K562 (cell line): ENCODE results near the gene KMT2A. TPM values are rescaled to one million over a fixed set of nuclear protein-coding genes. Genes with fewer than 3 reads are reported as not detected.

ENCODE experiments used
- ATAC-seq: fragments of 200-7000 bp; cut with Tn5 transposase; 3 replicates; pipeline ENCODE4 v1.9.1; 2020; ENCODE audit warnings: moderate library complexity
- BruUV-seq: library from RNA; stranded (reverse); fragments of 400-500 nt; replicated peaks from 2 replicates; lab custom pipeline; 2021; lab: Mats Ljungman, UMichigan
- CTCF ChIA-PET: fragments of 300-600 bp; formaldehyde crosslinking; extraction: SDS; loops from one replicate; lab custom pipeline; 2021; ENCODE audit warnings: low intra/inter-chr PET ratio; lab: Yijun Ruan, JAX
- POLR2A ChIA-PET: fragments of 300-600, 350-650 bp; sonication (Branson Sonifier 250); formaldehyde crosslinking; extraction: SDS; loops from one replicate; lab custom pipeline; 2021; ENCODE audit warnings: antibody characterized with exemption, inconsistent platforms; lab: Yijun Ruan, JAX
- DNase-seq, 4 experiments: peaks; one replicate each; pipeline versions ENCODE4 v3.0.0 to v3.0.0-alpha.2; 2011 to 2018; ENCODE audit warnings: low spot score in 3 of 4, mixed read lengths in 3 of 4; ENCODE audit errors: extremely low read depth in 1 of 4
- FAIRE-seq: peaks from 2 replicates; lab custom pipeline; 2011; peaks lifted over from hg19 to GRCh38; lab: Jason Lieb, UNC
- H2AFZ ChIP-seq: 2 replicates; pipeline ENCODE4 v1.6.0; 2011; ENCODE audit warnings: low read depth, low read length, control low read depth, inconsistent platforms
- H3K27ac ChIP-seq: fragments of 200-600 bp; 3 replicates; pipeline ENCODE4 v1.8.0; 2011; ENCODE audit warnings: low read depth, mild to moderate bottlenecking, control low read depth, inconsistent platforms, low read length, moderate library complexity, mixed read lengths; ENCODE audit errors: extremely low read depth
- H3K27me3 ChIP-seq, 2 experiments: fragments of 300-600 bp in 1 of 2; 2 replicates in 1 of 2; 3 replicates in 1 of 2; pipeline versions ENCODE4 v1.6.0 to v1.8.0; 2011; ENCODE audit warnings: inconsistent platforms in 2 of 2, low read length in 2 of 2, mild to moderate bottlenecking in 1 of 2, mixed read lengths in 1 of 2, moderate library complexity in 1 of 2; ENCODE audit not compliant: control insufficient read depth in 2 of 2, insufficient read depth in 2 of 2
- H3K36me3 ChIP-seq: fragments of 300-600 bp; 3 replicates; pipeline ENCODE4 v1.8.0; 2011; ENCODE audit warnings: mild to moderate bottlenecking, low read length, inconsistent platforms; ENCODE audit not compliant: control insufficient read depth, insufficient read depth
- H3K4me1 ChIP-seq, 2 experiments: fragments of 200-600 bp in 1 of 2; replicated peaks in 1 of 2; 2 replicates in 1 of 2; 3 replicates in 1 of 2; pipeline versions ENCODE4 v1.5.1 to v1.8.0; 2011; ENCODE audit warnings: inconsistent platforms in 2 of 2, low read length in 2 of 2, mild to moderate bottlenecking in 1 of 2, mixed read lengths in 1 of 2, moderate library complexity in 1 of 2; ENCODE audit not compliant: control insufficient read depth in 2 of 2, insufficient read depth in 2 of 2
- H3K4me2 ChIP-seq: 2 replicates; pipeline ENCODE4 v1.6.1; 2011; ENCODE audit warnings: low read length, control low read depth, inconsistent platforms, mixed read lengths; ENCODE audit not compliant: insufficient read depth
- H3K4me3 ChIP-seq: fragments of 200-600 bp; sonication (generic), shearing (Covaris generic); 2 replicates; pipeline ENCODE4 v1.5.1; 2016; ENCODE audit warnings: control low read depth, inconsistent platforms
- H3K79me2 ChIP-seq: fragments of 200-600 bp; 3 replicates; pipeline ENCODE4 v1.8.0; 2011; ENCODE audit warnings: low read length, inconsistent platforms; ENCODE audit not compliant: control insufficient read depth, insufficient read depth
- H3K9ac ChIP-seq, 2 experiments: 2 replicates each; pipeline versions ENCODE4 v1.6.0 to v1.6.1; 2011; ENCODE audit warnings: low read depth in 2 of 2, low read length in 2 of 2, control low read depth in 1 of 2, inconsistent platforms in 1 of 2, mild to moderate bottlenecking in 1 of 2, mixed read lengths in 1 of 2; ENCODE audit not compliant: insufficient read depth in 1 of 2
- H3K9me1 ChIP-seq: one replicate; pipeline ENCODE4 v1.6.0; 2011; ENCODE audit warnings: inconsistent platforms, mild to moderate bottlenecking, low read length, moderate library complexity; ENCODE audit not compliant: control insufficient read depth, insufficient read depth
- H3K9me3 ChIP-seq: replicated peaks from 2 replicates; pipeline ENCODE4 v1.5.1; 2011; ENCODE audit warnings: low read depth, low read length, inconsistent platforms; ENCODE audit not compliant: control insufficient read depth, insufficient read depth
- H4K20me1 ChIP-seq: replicated peaks from 2 replicates; pipeline ENCODE4 v1.6.1; 2011; ENCODE audit warnings: low read length, inconsistent platforms, mixed read lengths; ENCODE audit not compliant: control insufficient read depth, insufficient read depth
- ARHGAP35 ChIP-seq: fragments of 450-650 bp; IDR thresholded peaks from 2 replicates; pipeline ENCODE4 v1.6.1; 2018; ENCODE audit not compliant: partially characterized antibody
- BCOR ChIP-seq: fragments of 450-650 bp; IDR thresholded peaks from 2 replicates; pipeline ENCODE4 v1.6.1; 2016
- CAMTA2 ChIP-seq: fragments of 250-450 bp; sonication (Bioruptor Pico); conservative IDR thresholded peaks from 2 replicates; pipeline ENCODE4 v1.5.1; 2022
- CREB1 ChIP-seq, 2 experiments: sonication (generic) in 1 of 2; formaldehyde crosslinking in 1 of 2; IDR thresholded peaks; 2 replicates each; pipeline versions ENCODE4 v1.6.1 to v1.8.0; 2012 to 2022; ENCODE audit warnings: inconsistent platforms in 1 of 2, mild to moderate bottlenecking in 1 of 2, missing genetic modification reagents in 1 of 2, moderate library complexity in 1 of 2
- CTCF ChIP-seq, 3 experiments: IDR thresholded peaks in 2 of 3; conservative IDR thresholded peaks in 1 of 3; 2 replicates each; pipeline ENCODE4 v1.5.1; 2011 to 2012; ENCODE audit warnings: low read length in 3 of 3, mild to moderate bottlenecking in 3 of 3, control low read depth in 2 of 3, improper control_type of control experiment in 1 of 3, inconsistent platforms in 1 of 3, low read depth in 1 of 3, mixed read lengths in 1 of 3, moderate library complexity in 1 of 3; ENCODE audit not compliant: insufficient read depth in 2 of 3
- ELF1 ChIP-seq: fragments of 200-800 bp; sonication (Bioruptor generic); IDR thresholded peaks from 2 replicates; pipeline ENCODE4 v1.6.1; 2016; ENCODE audit warnings: missing genetic modification characterization, missing compliant biosample characterization
- FOXA3 ChIP-seq, 2 experiments: fragments of 450-650 bp in 1 of 2; sonication (generic) in 1 of 2; formaldehyde crosslinking; IDR thresholded peaks in 1 of 2; conservative IDR thresholded peaks in 1 of 2; 2 replicates each; pipeline versions ENCODE4 v1.4.0 to v1.8.0; 2020 to 2022; ENCODE audit warnings: mild to moderate bottlenecking in 2 of 2, missing genetic modification reagents in 1 of 2
- KLF16 ChIP-seq: IDR thresholded peaks from 2 replicates; pipeline ENCODE4 v1.6.1; 2016; ENCODE audit warnings: antibody characterized with exemption
- LEF1 ChIP-seq: fragments of 450-650 bp; IDR thresholded peaks from 2 replicates; pipeline ENCODE4 v1.6.1; 2016; ENCODE audit warnings: mild to moderate bottlenecking
- NFYB ChIP-seq: IDR thresholded peaks from 2 replicates; pipeline ENCODE4 v1.6.1; 2011; ENCODE audit warnings: mild to moderate bottlenecking, moderate library complexity; ENCODE audit not compliant: insufficient read length; ENCODE audit errors: extremely low read depth
- POLR2A ChIP-seq: fragments of 450-650 bp; conservative IDR thresholded peaks from 2 replicates; pipeline ENCODE4 v1.6.1; 2016
- POU5F1 ChIP-seq: fragments of 150-350 bp; IDR thresholded peaks from 2 replicates; pipeline ENCODE4 v1.6.1; 2014; ENCODE audit warnings: borderline replicate concordance, low read length, low read depth, mild to moderate bottlenecking; ENCODE audit not compliant: partially characterized antibody
- RBBP5 ChIP-seq: fragments of 200-600 bp; sonication (generic); IDR thresholded peaks from 2 replicates; pipeline ENCODE4 v1.6.1; 2012; ENCODE audit warnings: borderline replicate concordance, mild to moderate bottlenecking, low read length, control low read depth, inconsistent platforms; ENCODE audit not compliant: insufficient read depth, poor library complexity, severe bottlenecking
- RNF2 ChIP-seq: sonication (generic); IDR thresholded peaks from 2 replicates; pipeline ENCODE4 v1.6.1; 2016
- SIN3A ChIP-seq, 2 experiments: fragments of 150-350 bp in 1 of 2; IDR thresholded peaks; 2 replicates each; pipeline ENCODE4 v1.6.1; 2011 to 2016; ENCODE audit warnings: borderline replicate concordance in 2 of 2, low read depth in 2 of 2, low read length in 2 of 2, mild to moderate bottlenecking in 2 of 2, moderate library complexity in 2 of 2; ENCODE audit not compliant: control insufficient read depth in 1 of 2
- SNIP1 ChIP-seq: fragments of 450-650 bp; IDR thresholded peaks from 2 replicates; pipeline ENCODE4 v1.7.1; 2017; ENCODE audit warnings: low read depth, mild to moderate bottlenecking
- STAT5A ChIP-seq: IDR thresholded peaks from 2 replicates; pipeline ENCODE4 v1.6.1; 2012; ENCODE audit warnings: low read length, inconsistent platforms, borderline replicate concordance
- ZBTB26 ChIP-seq: fragments of 450-650 bp; formaldehyde crosslinking; IDR thresholded peaks from 2 replicates; pipeline ENCODE4 v1.4.0; 2022; ENCODE audit warnings: missing genetic modification characterization
- ZNF644 ChIP-seq: fragments of 200-800 bp; sonication (Bioruptor generic); IDR thresholded peaks from 2 replicates; pipeline ENCODE4 v1.6.1; 2016; ENCODE audit warnings: low read depth, missing genetic modification characterization, missing compliant biosample characterization
- WGBS: fragments of 100-300 bp; shearing (Covaris generic); methylation state at CpG from one replicate; pipeline ENCODE4 v1.1.6; 2016; ENCODE audit warnings: low coverage, mixed read lengths; ENCODE audit not compliant: insufficient coverage; ENCODE audit errors: missing lambda C conversion rate; 5-methylcytosine and 5-hydroxymethylcytosine counted together
- in situ Hi-C: fragments of 300-500 bp; cut with MboI; formaldehyde crosslinking; loops from 4 replicates; pipeline ENCODE4 v1.15.0; 2018; ENCODE audit warnings: inconsistent platforms, mixed read lengths
- intact Hi-C: fragments of 100-400 bp; cut with micrococcal nuclease; formaldehyde crosslinking; loops from 2 replicates; pipeline ENCODE4 v1.14.2; 2022
- polyA plus RNA-seq, 8 experiments: library from polyadenylated mRNA; depleted of rRNA in 4 of 8; stranded (reverse) in 5 of 8; unstranded in 3 of 8; fragments of >200 nt; fragmentation: Nextera tagmentation in 2 of 8; fragmentation: Illumina TruSeq in 1 of 8; extraction: Ambion mirVana in 2 of 8; extraction: Trizol in 1 of 8; gene quantifications; 2 replicates each; pipeline versions ENCODE4 v1.2.1 to v1.2.3, GENCODE V29; 2011 to 2014; ENCODE audit warnings: inconsistent platforms in 1 of 8, missing spikeins in 1 of 8
- total RNA-seq, 7 experiments: library from RNA; depleted of rRNA in 6 of 7; stranded (reverse); fragments of >200 nt in 6 of 7; fragmentation: Illumina TruSeq in 2 of 7; extraction: Trizol in 2 of 7; gene quantifications; 2 replicates each; pipeline versions ENCODE4 v1.2.1 to v1.2.3, GENCODE V29; 2011 to 2021; ENCODE audit warnings: low replicate concordance in 1 of 7

KMT2A gene
- total and polyA plus RNA-seq, 9 of the 15 experiments (the other 6 are each of a cell fraction or from before 2014, with no cell fraction given), result 9.6 to 59.9 (median 32.6) TPM

- H2AFZ ChIP-seq, result peak overlapping the region; percentile 30; the same call in 1 of the 2 replicates
- DNase-seq, result peak; percentile 82 to 94 (median 88)
- H3K79me2 ChIP-seq, result peaks cover 63% of the 10 kb centered on the region
- H3K9me1 ChIP-seq, result no peaks in the 10 kb centered on the region
- intact Hi-C loops, result loop anchor here (1.0 to 2.0 kb wide), 2 partner anchors 36 to 51 kb away; partner anchors contain the start of gene ATP5MG
- no peaks in the 10 kb centered on the region for H3K9me3 ChIP-seq
- no peaks in the 10 kb centered on the region for H3K27me3 ChIP-seq
- ChIA-PET CTCF (interaction anchor here (0.7 kb wide), 1 partner anchor 65 kb away, joined by 3 read pairs; no protein-coding TSS in a partner anchor), POLR2A (interaction anchor here (0.9 to 1.0 kb wide), 2 partner anchors 10 to 64 kb away, joined by 3 read pairs; no protein-coding TSS in a partner anchor)
- H4K20me1 ChIP-seq, result peaks cover 48% of the 10 kb centered on the region
- in situ Hi-C loops, result no loop called here
- H3K4me3 ChIP-seq, result peak overlapping the region; percentile 91
- BruUV-seq, result no TSS peak
- 0% methylated on average over 18 of the region's 28 CpGs for WGBS
- peak overlapping the region; percentile 80 for H3K4me2 ChIP-seq
- ATAC-seq, result peak; percentile 66
- H3K9ac ChIP-seq, result peak overlapping the region; percentile 80 to 93
- H3K27ac ChIP-seq, result peak overlapping the region; percentile 89
- peaks cover 37 to 41% of the 10 kb centered on the region in 2 experiments for H3K4me1 ChIP-seq
- peak; percentile 75 for FAIRE-seq
- H3K36me3 ChIP-seq, result peaks cover 37% of the 10 kb centered on the region
- TF ChIP-seq CREB1 (IDR thresholded peaks at IDR 0.05) (no peak), CREB1 (CRISPR knock-in tag; IDR thresholded peaks at IDR 0.05) (no peak), CAMTA2 (CRISPR knock-in tag) (no peak), RNF2 (0 out of 2 replicates have a peak, but pooled peaks have one; percentile 25), LEF1 (no peak), BCOR (0 out of 2 replicates have a peak, but pooled peaks have one; percentile 15), RBBP5 (peak; percentile 25), POLR2A (peak; percentile 47; the same call in 1 of the 2 replicates), KLF16 (peak; percentile 79; the same call in 1 of the 2 replicates), STAT5A (peak; percentile 78), ARHGAP35 (no peak), CTCF (IDR thresholded peaks at IDR 0.05 in 2 of 3, conservative IDR thresholded peaks at IDR 0.05 in 1 of 3; ENCODE audit: insufficient read depth in 2 of 3, low read depth in 1 of 3, low read length in 3 of 3) (no peak), ZNF644 (tag) (no peak), FOXA3 (CRISPR knock-in tag; conservative IDR thresholded peaks at IDR 0.05 in 1 of 2, IDR thresholded peaks at IDR 0.05 in 1 of 2) (no peak), SNIP1 (no peak), ZBTB26 (no peak), SIN3A (IDR thresholded peaks at IDR 0.05; ENCODE audit: borderline replicate concordance in 2 of 2, control insufficient read depth in 1 of 2, low read depth in 2 of 2, low read length in 2 of 2) (peak; percentile 15 to 41; a peak in 2 of 4 replicates), POU5F1 (no peak), NFYB (no peak), ELF1 (tag) (no peak)
These were observed 1.2 kb downstream of the KMT2A start for GRCh38 chr11:118437208-118438125.
